Mesendoderm (in vitro differentiated cells): ENCODE data around the gene SDR9C7.
"Not testable (repeated sequence)": the region's sequence is repeated elsewhere in the genome, so short reads cannot be mapped to it uniquely, and the experiment has no call there.

Source experiments
- DNase-seq: peaks from one replicate; pipeline ENCODE4 v3.0.0; 2013
- H2AK5ac ChIP-seq: 2 replicates; pipeline ENCODE4 v1.6.1; 2013; ENCODE audit warnings: low read length, inconsistent platforms
- H2BK120ac ChIP-seq: 2 replicates; pipeline ENCODE4 v1.6.1; 2013; ENCODE audit warnings: low read depth, mild to moderate bottlenecking, low read length, moderate library complexity, mixed read lengths
- H2BK15ac ChIP-seq: replicated peaks from 2 replicates; pipeline ENCODE4 v1.6.1; 2013; ENCODE audit warnings: low read depth, mild to moderate bottlenecking, moderate library complexity
- H2BK5ac ChIP-seq: 2 replicates; pipeline ENCODE4 v1.6.1; 2013; ENCODE audit warnings: low read length, inconsistent platforms
- H3K18ac ChIP-seq: 2 replicates; pipeline ENCODE4 v1.6.1; 2013; ENCODE audit warnings: mild to moderate bottlenecking, low read length, mixed read lengths
- H3K23ac ChIP-seq: one replicate; pipeline ENCODE4 v1.6.1; 2013; ENCODE audit warnings: low read length
- H3K27ac ChIP-seq: 2 replicates; pipeline ENCODE4 v1.5.1; 2013; ENCODE audit warnings: low read depth, mild to moderate bottlenecking, inconsistent platforms, low read length, moderate library complexity
- H3K27me3 ChIP-seq: 2 replicates; pipeline ENCODE4 v1.6.1; 2013; ENCODE audit warnings: low read length, control low read depth, mild to moderate bottlenecking, inconsistent platforms; ENCODE audit not compliant: insufficient read depth, poor library complexity
- H3K36me3 ChIP-seq: 2 replicates; pipeline ENCODE4 v1.6.1; 2013; ENCODE audit warnings: low read length, inconsistent platforms; ENCODE audit not compliant: control insufficient read depth, insufficient read depth
- H3K4ac ChIP-seq: one replicate; pipeline ENCODE4 v1.6.1; 2013; ENCODE audit warnings: low read depth, mild to moderate bottlenecking, low read length, moderate library complexity
- H3K4me1 ChIP-seq: 2 replicates; pipeline ENCODE4 v1.6.1; 2013; ENCODE audit warnings: low read depth, low read length, inconsistent platforms; ENCODE audit not compliant: control insufficient read depth
- H3K4me2 ChIP-seq: 2 replicates; pipeline ENCODE4 v1.6.1; 2013; ENCODE audit warnings: low read length
- H3K4me3 ChIP-seq: 2 replicates; pipeline ENCODE4 v1.5.1; 2013; ENCODE audit warnings: mild to moderate bottlenecking, low read length
- H3K56ac ChIP-seq: one replicate; pipeline ENCODE4 v1.6.1; 2013; ENCODE audit warnings: low read length
- H3K79me1 ChIP-seq: 2 replicates; pipeline ENCODE4 v1.6.1; 2013; ENCODE audit warnings: low read length, inconsistent platforms
- H3K79me2 ChIP-seq: 2 replicates; pipeline ENCODE4 v1.6.1; 2013; ENCODE audit warnings: mild to moderate bottlenecking, low read length; ENCODE audit not compliant: control insufficient read depth, insufficient read depth
- H3K9ac ChIP-seq: 2 replicates; pipeline ENCODE4 v1.6.1; 2013; ENCODE audit warnings: low read length, inconsistent platforms
- H4K5ac ChIP-seq: one replicate; pipeline ENCODE4 v1.6.1; 2013; ENCODE audit warnings: low read length
- H4K8ac ChIP-seq: one replicate; pipeline ENCODE4 v1.6.1; 2013; ENCODE audit warnings: low read depth, mild to moderate bottlenecking, control low read depth, low read length, moderate library complexity
- whole genome bisulfite sequencing: extraction: QIAGEN DNeasy Blood & Tissue Kit; methylation state at CpG from one replicate; pipeline ENCODE4 v1.1.7; 2013; ENCODE audit warnings: low lambda C conversion rate, missing lambda C conversion rate; ENCODE audit not compliant: insufficient coverage; ENCODE audit errors: extremely low coverage; 5-methylcytosine and 5-hydroxymethylcytosine counted together

Gene SDR9C7

GRCh38 chr12:56922031-56922430 is 12.2 kb downstream of the SDR9C7 start:
- Histone ChIP-seq H4K5ac (no peak overlapping the region), H3K4me3 (no peak overlapping the region), H3K36me3 (no peaks in the 10 kb centered on the region), H2AK5ac (no peak overlapping the region), H3K18ac (no peak overlapping the region), H4K8ac (no peak overlapping the region), H3K79me1 (no peaks in the 10 kb centered on the region), H2BK15ac (no peak overlapping the region), H3K27me3 (no peaks in the 10 kb centered on the region), H3K27ac (no peak overlapping the region), H3K9ac (no peak overlapping the region), H3K23ac (no peak overlapping the region), H3K56ac (no peak overlapping the region), H3K79me2 (no peaks in the 10 kb centered on the region), H3K4me1 (no peaks in the 10 kb centered on the region), H2BK120ac (no peak overlapping the region), H2BK5ac (no peak overlapping the region), H3K4ac (no peak overlapping the region), H3K4me2 (no peak overlapping the region)
- DNase-seq: no peak
- no CpG with 5 or more reads among the region's 1 CpG for WGBS

DNA sequence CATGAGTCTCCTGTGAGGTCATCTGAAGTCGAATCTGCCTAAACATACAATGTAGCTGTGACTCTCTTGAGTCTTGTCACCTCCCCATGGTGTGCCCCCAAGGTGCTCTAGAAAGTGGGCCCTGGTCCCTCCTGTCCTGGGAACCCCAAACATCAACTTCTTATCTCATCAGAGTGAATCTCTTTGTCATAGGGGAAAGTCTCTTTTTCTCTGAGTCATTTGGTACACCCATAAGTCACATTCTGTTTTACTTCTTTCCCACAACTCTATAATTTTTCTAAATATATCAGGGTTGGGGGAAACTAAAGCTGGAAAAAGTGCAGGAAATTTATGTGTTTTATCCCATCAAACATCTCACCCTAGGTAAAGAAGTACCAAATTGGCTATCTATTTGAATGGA is 12.9 kb downstream of the SDR9C7 start:
- Histone ChIP-seq H3K9ac (no peak overlapping the region), H3K4me1 (no peaks in the 10 kb centered on the region), H3K36me3 (no peaks in the 10 kb centered on the region), H3K56ac (no peak overlapping the region), H3K27me3 (no peaks in the 10 kb centered on the region), H3K4me3 (no peak overlapping the region), H3K4ac (no peak overlapping the region), H2BK5ac (no peak overlapping the region), H2BK15ac (no peak overlapping the region), H3K23ac (no peak overlapping the region), H3K27ac (no peak overlapping the region), H4K8ac (no peak overlapping the region), H3K18ac (no peak overlapping the region), H3K79me2 (no peaks in the 10 kb centered on the region), H4K5ac (no peak overlapping the region), H2AK5ac (no peak overlapping the region), H3K4me2 (no peak overlapping the region), H3K79me1 (no peaks in the 10 kb centered on the region), H2BK120ac (no peak overlapping the region)
- no peak for DNase-seq
- no CpG with 5 or more reads among the region's 1 CpG for WGBS

GRCh38 chr12:56918139-56918538 is 16.1 kb downstream of the SDR9C7 start:
- H3K18ac ChIP-seq, H3K9ac ChIP-seq: not testable (repeated sequence)

GRCh38 chr12:56916996-56917333 is 17.2 kb downstream of the SDR9C7 start:
- no peak overlapping the region for H2BK5ac ChIP-seq
- H3K79me2 ChIP-seq: no peaks in the 10 kb centered on the region
- no peak overlapping the region for H2BK120ac ChIP-seq
- H3K79me1 ChIP-seq: no peaks in the 10 kb centered on the region
- no peak overlapping the region for H3K18ac ChIP-seq
- H3K36me3 ChIP-seq: no peaks in the 10 kb centered on the region
- no peaks in the 10 kb centered on the region for H3K4me1 ChIP-seq
- H3K27ac ChIP-seq: no peak overlapping the region
- H2BK15ac ChIP-seq: no peak overlapping the region
- H3K9ac ChIP-seq: no peak overlapping the region
- no peak overlapping the region for H4K8ac ChIP-seq
- H3K27me3 ChIP-seq: no peaks in the 10 kb centered on the region
- no peak overlapping the region for H3K4me3 ChIP-seq
- no peak for DNase-seq
- no peak overlapping the region for H3K23ac ChIP-seq
- H2AK5ac ChIP-seq: no peak overlapping the region
- WGBS: no CpG with 5 or more reads among the region's 1 CpG
- no peak overlapping the region for H4K5ac ChIP-seq
- H3K4me2 ChIP-seq: no peak overlapping the region
- H3K56ac ChIP-seq: no peak overlapping the region
- no peak overlapping the region for H3K4ac ChIP-seq

More at GRCh38 chr12:56918139-56918538, 16.1 kb downstream of the SDR9C7 start:
- not testable (repeated sequence) for H3K23ac ChIP-seq, H4K5ac ChIP-seq, H2BK15ac ChIP-seq, H3K36me3 ChIP-seq, H3K27me3 ChIP-seq, H3K4ac ChIP-seq, H3K79me1 ChIP-seq, H3K56ac ChIP-seq, H2AK5ac ChIP-seq, H3K27ac ChIP-seq, H3K4me2 ChIP-seq, H3K79me2 ChIP-seq, H4K8ac ChIP-seq, H3K4me1 ChIP-seq, H2BK120ac ChIP-seq, DNase-seq, H3K4me3 ChIP-seq, H2BK5ac ChIP-seq
- no CpG with 5 or more reads among the region's 3 CpGs for WGBS

DNA sequence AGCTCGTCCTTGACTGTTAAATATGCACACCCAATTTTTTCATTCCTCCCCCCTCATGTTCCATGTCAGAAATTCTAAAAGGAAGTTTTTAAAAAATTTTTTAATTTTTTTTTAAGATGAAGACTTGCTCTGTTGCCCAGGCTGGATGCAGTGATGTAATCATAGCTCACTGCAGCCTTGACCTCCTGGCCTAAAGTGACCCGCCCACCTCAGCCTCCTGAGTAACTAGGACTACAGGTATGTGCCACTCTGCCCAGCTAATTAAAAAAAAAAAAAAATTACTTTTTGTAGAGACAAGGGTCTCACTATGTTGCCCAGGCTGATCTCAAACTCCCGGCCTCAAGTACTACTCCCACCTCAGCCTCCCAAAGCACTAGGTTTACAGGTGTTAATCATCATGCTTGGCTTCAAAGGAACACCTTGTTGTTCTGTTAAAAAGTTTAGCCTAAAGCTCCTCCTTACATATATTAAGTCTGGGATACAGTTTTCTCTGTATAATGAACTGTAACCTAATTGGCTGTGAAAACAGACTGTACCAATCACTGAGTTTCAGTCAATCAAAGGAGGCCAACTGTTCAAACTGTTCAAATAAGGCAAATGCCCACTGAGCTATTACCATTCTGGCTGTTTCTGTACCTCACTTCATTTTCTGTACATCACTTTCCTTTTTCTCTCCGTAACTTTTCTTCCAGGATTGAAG is 17.8 kb downstream of the SDR9C7 start:
- Histone ChIP-seq H3K18ac (no peak overlapping the region), H3K36me3 (no peaks in the 10 kb centered on the region), H3K4me2 (no peak overlapping the region), H4K5ac (no peak overlapping the region), H3K4ac (no peak overlapping the region), H3K27ac (no peak overlapping the region), H2BK120ac (no peak overlapping the region), H3K79me2 (no peaks in the 10 kb centered on the region), H3K9ac (no peak overlapping the region), H2BK5ac (no peak overlapping the region), H3K4me3 (no peak overlapping the region), H3K27me3 (no peaks in the 10 kb centered on the region), H4K8ac (no peak overlapping the region), H3K56ac (no peak overlapping the region), H3K23ac (no peak overlapping the region), H2BK15ac (no peak overlapping the region), H3K4me1 (no peaks in the 10 kb centered on the region), H2AK5ac (no peak overlapping the region), H3K79me1 (no peaks in the 10 kb centered on the region)
- DNase-seq: no peak
- WGBS: no CpG with 5 or more reads among the region's 4 CpGs

DNA sequence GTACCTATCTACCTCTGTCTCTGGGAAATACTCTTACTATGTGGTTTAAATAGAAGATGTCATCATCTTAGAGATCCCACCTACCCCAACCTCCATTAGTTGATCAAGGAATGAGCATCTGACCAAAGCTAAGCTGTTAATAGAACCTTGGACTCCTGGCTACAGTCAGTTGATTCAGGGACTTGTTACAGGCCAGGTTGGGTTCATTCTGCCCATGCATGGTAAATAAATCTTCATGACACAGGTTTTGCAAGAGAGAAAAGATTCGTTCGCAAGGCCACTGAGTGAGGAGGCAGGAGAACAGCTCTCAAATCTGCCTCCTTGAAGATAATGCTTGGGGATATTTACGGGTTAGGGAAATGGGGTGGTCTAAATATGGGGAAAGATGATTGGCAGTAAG is 19.5 kb downstream of the SDR9C7 start:
- H3K79me2 ChIP-seq: no peaks in the 10 kb centered on the region
- no peak overlapping the region for H4K5ac ChIP-seq
- H3K23ac ChIP-seq: no peak overlapping the region
- H3K9ac ChIP-seq: no peak overlapping the region
- H3K36me3 ChIP-seq: no peaks in the 10 kb centered on the region
- no peak overlapping the region for H3K56ac ChIP-seq
- H3K4ac ChIP-seq: no peak overlapping the region
- H3K27ac ChIP-seq: no peak overlapping the region
- H3K4me3 ChIP-seq: no peak overlapping the region
- H4K8ac ChIP-seq: no peak overlapping the region
- H3K27me3 ChIP-seq: no peaks in the 10 kb centered on the region
- H2BK5ac ChIP-seq: no peak overlapping the region
- no peak for DNase-seq
- no peak overlapping the region for H2BK120ac ChIP-seq
- H3K4me1 ChIP-seq: no peaks in the 10 kb centered on the region
- no peaks in the 10 kb centered on the region for H3K79me1 ChIP-seq
- WGBS: no CpG with 5 or more reads among the region's 3 CpGs
- H3K4me2 ChIP-seq: no peak overlapping the region
- H3K18ac ChIP-seq: no peak overlapping the region
- H2AK5ac ChIP-seq: no peak overlapping the region
- no peak overlapping the region for H2BK15ac ChIP-seq
